Transverse colon (tissue), 4 donors: ENCODE data around the gene LMBR1. TPM values are rescaled to one million over a fixed set of nuclear protein-coding genes. Genes with fewer than 3 reads are reported as not detected.
"Not testable (repeated sequence)": the region's sequence is repeated elsewhere in the genome, so short reads cannot be mapped to it uniquely, and the experiment has no call there.

Experiments used
- DNase-seq: peaks from one replicate; pipeline ENCODE4 v3.0.0-alpha.2; 2019
- H3K27ac ChIP-seq, 4 donors: fragments of 200-600 bp; sonication (generic); 2 replicates each; pipeline ENCODE4 v1.5.1; 2016 to 2018; ENCODE audit warnings: inconsistent platforms in 4 of 4
- H3K27me3 ChIP-seq: fragments of 200-600 bp; sonication (generic); 2 replicates; pipeline ENCODE4 v1.5.1; 2017; ENCODE audit warnings: inconsistent platforms
- H3K36me3 ChIP-seq, 4 donors: fragments of 200-600 bp; sonication (generic); 2 replicates each; pipeline ENCODE4 v1.5.1; 2017 to 2019; ENCODE audit warnings: inconsistent platforms in 4 of 4
- H3K4me1 ChIP-seq, 4 donors: fragments of 200-600 bp; sonication (generic); 2 replicates each; pipeline ENCODE4 v1.5.1; 2017 to 2020; ENCODE audit warnings: inconsistent platforms in 4 of 4
- H3K4me3 ChIP-seq, 4 donors: fragments of 200-600 bp; sonication (generic); 1 replicate in 1 of 4; 2 replicates in 3 of 4; pipeline versions ENCODE4 v1.5.1 to v1.6.1; 2017 to 2019; ENCODE audit warnings: inconsistent platforms in 4 of 4
- H3K9me3 ChIP-seq, 2 donors: fragments of 200-600 bp; sonication (generic); 2 replicates each; pipeline ENCODE4 v1.5.1; 2017 to 2019; ENCODE audit warnings: inconsistent platforms in 2 of 2
- CTCF ChIP-seq, 5 experiments: fragments of 200-600 bp in 3 of 5; fragments of 450-650 bp in 2 of 5; sonication (generic) in 3 of 5; IDR thresholded peaks; 1 replicate in 2 of 5; 2 replicates in 3 of 5; pipeline ENCODE4 v1.5.1; 2016 to 2017; ENCODE audit warnings: antibody characterized with exemption in 5 of 5, inconsistent platforms in 3 of 5, mild to moderate bottlenecking in 2 of 5, moderate library complexity in 1 of 5
- EP300 ChIP-seq: sonication (generic); formaldehyde crosslinking; IDR thresholded peaks from one replicate; pipeline ENCODE4 v1.6.1; 2017; ENCODE audit warnings: antibody characterized with exemption, low read depth
- POLR2A ChIP-seq: fragments of 450-650 bp; IDR thresholded peaks from one replicate; pipeline ENCODE4 v1.6.1; 2016; ENCODE audit warnings: antibody characterized with exemption, mild to moderate bottlenecking, moderate library complexity
- POLR2AphosphoS5 ChIP-seq, 3 donors: sonication (generic); formaldehyde crosslinking; IDR thresholded peaks; one replicate each; pipeline ENCODE4 v1.6.1; 2016; ENCODE audit warnings: antibody characterized with exemption in 3 of 3
- WGBS, 2 donors: methylation state at CpG; one replicate each; pipeline ENCODE4 v1.1.5; 2018; ENCODE audit warnings: low coverage in 1 of 2; 5-methylcytosine and 5-hydroxymethylcytosine counted together
- in situ Hi-C, 4 donors: fragments of 200-750 bp; cut with MboI; loops; one replicate each; pipeline versions ENCODE4 v1.15.0 to v1.15.1; 2017; ENCODE audit warnings: low sequenced_read_pairs in 3 of 4, low pct_ligation_motif_present in 1 of 4, low pct_unique_long_range_greater_than_20kb in 1 of 4
- intact Hi-C: fragments of 100-400 bp; cut with DNase I; formaldehyde crosslinking; loops from one replicate; pipeline ENCODE4 v1.15.1; 2023; ENCODE audit warnings: low total_unique reads
- total RNA-seq, 4 donors: library from RNA; depleted of rRNA; stranded (reverse); fragments of >200 nt; gene quantifications; one replicate each; pipeline ENCODE4 v1.1.0, GENCODE V29; 2016

Gene LMBR1
- total RNA-seq, 4 donors from 2014 or later, result 16.7 to 78.1 (median 67.4) TPM

GRCh38 chr7:156639426-156640256 lies 253.3 kb downstream of the LMBR1 start:
- H3K4me1 ChIP-seq, result peaks cover 0 to 18% (median 8%) of the 10 kb centered on the region in 4 donors
- in situ Hi-C loops (no loop called here), intact Hi-C loops (no loop called here)
- TF ChIP-seq POLR2AphosphoS5 (IDR thresholded peaks at IDR 0.05) (no peak), POLR2A (no peak), EP300 (no peak), CTCF (IDR thresholded peaks at IDR 0.05) (no peak)
- WGBS, 2 donors, result 65 to 100% methylated on average over 2 to 38 of the region's 52 CpGs
- no peaks in the 10 kb centered on the region for H3K9me3 ChIP-seq
- peak; percentile 14 for DNase-seq
- no peaks in the 10 kb centered on the region for H3K36me3 ChIP-seq
- no peaks in the 10 kb centered on the region for H3K27me3 ChIP-seq
- peak overlapping the region; percentile 50 to 92 (median 84) for H3K4me3 ChIP-seq
- peak overlapping the region; percentile 85 to 91 (median 86) for H3K27ac ChIP-seq

- H3K4me1 ChIP-seq, result peaks cover 0 to 18% (median 8%) of the 10 kb centered on the region in 4 donors
- DNase-seq, result no peak
- intact Hi-C loops, result no loop called here
Measured at GRCh38 chr7:156638443-156639077, 254.4 kb downstream of the LMBR1 start.

GRCh38 chr7:156637093-156637492 lies 255.9 kb downstream of the LMBR1 start:
- WGBS, 2 donors, result 95 to 97% methylated on average over 4 to 7 of the region's 7 CpGs

More at GRCh38 chr7:156638443-156639077, 254.4 kb downstream of the LMBR1 start:
- in situ Hi-C loops, result no loop called here
- H3K27ac ChIP-seq, result no peak overlapping the region
- TF ChIP-seq POLR2AphosphoS5 (IDR thresholded peaks at IDR 0.05) (no peak), CTCF (IDR thresholded peaks at IDR 0.05) (no peak), EP300 (no peak), POLR2A (no peak)
- H3K27me3 ChIP-seq, result no peaks in the 10 kb centered on the region
- 98 to 99% methylated on average over 4 to 8 of the region's 8 CpGs for WGBS, 2 donors
- H3K36me3 ChIP-seq, result no peaks in the 10 kb centered on the region
- H3K9me3 ChIP-seq, result no peaks in the 10 kb centered on the region
- H3K4me3 ChIP-seq, result no peak overlapping the region

GRCh38 chr7:156635529-156636385 lies 257.2 kb downstream of the LMBR1 start:
- no peaks in the 10 kb centered on the region for H3K27me3 ChIP-seq
- TF ChIP-seq POLR2AphosphoS5 (IDR thresholded peaks at IDR 0.05) (no peak), CTCF (IDR thresholded peaks at IDR 0.05) (no peak), POLR2A (no peak), EP300 (no peak)
- H3K4me1 ChIP-seq, result peaks cover 0 to 12% (median 8%) of the 10 kb centered on the region in 4 donors
- no peak for DNase-seq
- H3K27ac ChIP-seq, result no peak overlapping the region
- 88 to 94% methylated on average over 7 of the region's 7 CpGs for WGBS, 2 donors
- intact Hi-C loops, result no loop called here
- H3K4me3 ChIP-seq, result no peak overlapping the region
- in situ Hi-C loops, result no loop called here
- H3K36me3 ChIP-seq, result no peaks in the 10 kb centered on the region
- no peaks in the 10 kb centered on the region for H3K9me3 ChIP-seq

More at GRCh38 chr7:156637093-156637492, 255.9 kb downstream of the LMBR1 start:
- H3K9me3 ChIP-seq, intact Hi-C loops, H3K36me3 ChIP-seq, H3K4me3 ChIP-seq, H3K27me3 ChIP-seq, H3K27ac ChIP-seq, in situ Hi-C loops, DNase-seq: not testable (repeated sequence)
- H3K4me1 ChIP-seq, result peaks cover 0 to 18% (median 8%) of the 10 kb centered on the region in 4 donors
